Muscle layer of colon (tissue), 2 donors: ENCODE data around the gene CCDC158.

Experiments used
- H3K27ac ChIP-seq: one replicate; pipeline ENCODE4 v1.7.0; 2013; ENCODE audit warnings: low read depth, mild to moderate bottlenecking, low read length, moderate library complexity
- H3K27me3 ChIP-seq, 2 donors: one replicate each; pipeline ENCODE4 v1.7.0; 2013; ENCODE audit warnings: low read length in 2 of 2, mild to moderate bottlenecking in 2 of 2; ENCODE audit not compliant: insufficient read depth in 2 of 2, control insufficient read depth in 1 of 2
- H3K36me3 ChIP-seq: one replicate; pipeline ENCODE4 v1.7.0; 2013; ENCODE audit warnings: mild to moderate bottlenecking, low read length; ENCODE audit not compliant: insufficient read depth
- H3K4me1 ChIP-seq: one replicate; pipeline ENCODE4 v1.7.0; 2013; ENCODE audit warnings: mild to moderate bottlenecking, low read length; ENCODE audit not compliant: insufficient read depth
- H3K4me3 ChIP-seq, 2 donors: one replicate each; pipeline ENCODE4 v1.7.0; 2013; ENCODE audit warnings: low read length in 2 of 2, low read depth in 1 of 2, mild to moderate bottlenecking in 1 of 2, moderate library complexity in 1 of 2
- H3K9ac ChIP-seq: one replicate; pipeline ENCODE4 v1.7.0; 2013; ENCODE audit warnings: low read length
- H3K9me3 ChIP-seq: one replicate; pipeline ENCODE4 v1.7.0; 2013; ENCODE audit warnings: mild to moderate bottlenecking, low read length
- donor health status: abdominal sarcoma.
- donor health status: Adenocarcinoma of cecum.

Gene CCDC158

DNA sequence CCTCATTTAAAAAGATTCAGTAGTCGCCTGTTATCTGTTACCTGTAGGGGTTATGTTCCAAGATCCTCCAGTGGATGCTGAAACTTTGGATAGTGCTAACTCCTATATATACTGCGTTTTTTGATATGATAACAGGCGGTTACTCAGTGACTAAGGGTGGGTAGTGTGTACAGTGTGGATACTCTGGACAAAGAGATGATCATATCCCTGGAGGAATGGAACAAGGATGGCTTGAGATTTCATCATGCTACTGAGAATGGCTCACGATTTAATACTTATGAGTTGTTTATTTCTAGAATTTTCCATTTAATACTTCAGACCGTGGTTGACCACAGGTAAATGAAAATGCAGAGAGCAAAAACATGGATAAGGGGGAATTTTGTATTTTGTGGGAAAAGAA, 147.9 kb downstream of the CCDC158 start:
- Histone ChIP-seq H3K9me3 (no peaks in the 10 kb centered on the region), H3K27me3 (no peaks in the 10 kb centered on the region), H3K4me3 (no peak overlapping the region), H3K27ac (no peak overlapping the region), H3K9ac (no peak overlapping the region), H3K4me1 (no peaks in the 10 kb centered on the region), H3K36me3 (no peaks in the 10 kb centered on the region)

DNA sequence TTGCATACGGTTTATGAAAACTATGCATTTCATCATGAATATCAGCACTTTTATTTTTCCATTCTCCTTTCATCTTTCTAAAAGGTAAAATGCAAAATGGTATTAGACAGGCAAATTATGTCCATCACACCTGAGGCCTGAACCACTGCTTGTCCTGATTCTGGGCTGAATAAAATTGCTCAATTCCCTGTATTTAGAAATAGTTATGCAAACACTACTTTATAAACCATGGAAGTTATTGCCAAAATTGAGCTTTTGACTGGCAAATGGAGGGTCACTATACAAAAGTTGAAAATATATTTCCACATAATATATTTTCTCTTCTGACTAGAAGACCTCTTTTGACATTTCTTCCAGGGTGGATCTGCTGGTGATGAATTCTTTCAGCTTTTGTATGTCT, 148.4 kb downstream of the CCDC158 start:
- Histone ChIP-seq H3K9me3 (no peaks in the 10 kb centered on the region), H3K27me3 (no peaks in the 10 kb centered on the region), H3K36me3 (no peaks in the 10 kb centered on the region), H3K4me3 (no peak overlapping the region), H3K9ac (no peak overlapping the region), H3K4me1 (no peaks in the 10 kb centered on the region), H3K27ac (no peak overlapping the region)

- Histone ChIP-seq H3K27me3 (no peaks in the 10 kb centered on the region), H3K4me3 (no peak overlapping the region), H3K36me3 (no peaks in the 10 kb centered on the region), H3K27ac (no peak overlapping the region), H3K9ac (no peak overlapping the region), H3K4me1 (no peaks in the 10 kb centered on the region), H3K9me3 (no peaks in the 10 kb centered on the region)
Measured at GRCh38 chr4:76272073-76272472, 148.9 kb downstream of the CCDC158 start.

GRCh38 chr4:76271248-76271647, 149.7 kb downstream of the CCDC158 start:
- Histone ChIP-seq H3K9me3 (no peaks in the 10 kb centered on the region), H3K4me1 (no peaks in the 10 kb centered on the region), H3K27me3 (no peaks in the 10 kb centered on the region), H3K36me3 (no peaks in the 10 kb centered on the region), H3K4me3 (no peak overlapping the region), H3K9ac (no peak overlapping the region), H3K27ac (no peak overlapping the region)

DNA sequence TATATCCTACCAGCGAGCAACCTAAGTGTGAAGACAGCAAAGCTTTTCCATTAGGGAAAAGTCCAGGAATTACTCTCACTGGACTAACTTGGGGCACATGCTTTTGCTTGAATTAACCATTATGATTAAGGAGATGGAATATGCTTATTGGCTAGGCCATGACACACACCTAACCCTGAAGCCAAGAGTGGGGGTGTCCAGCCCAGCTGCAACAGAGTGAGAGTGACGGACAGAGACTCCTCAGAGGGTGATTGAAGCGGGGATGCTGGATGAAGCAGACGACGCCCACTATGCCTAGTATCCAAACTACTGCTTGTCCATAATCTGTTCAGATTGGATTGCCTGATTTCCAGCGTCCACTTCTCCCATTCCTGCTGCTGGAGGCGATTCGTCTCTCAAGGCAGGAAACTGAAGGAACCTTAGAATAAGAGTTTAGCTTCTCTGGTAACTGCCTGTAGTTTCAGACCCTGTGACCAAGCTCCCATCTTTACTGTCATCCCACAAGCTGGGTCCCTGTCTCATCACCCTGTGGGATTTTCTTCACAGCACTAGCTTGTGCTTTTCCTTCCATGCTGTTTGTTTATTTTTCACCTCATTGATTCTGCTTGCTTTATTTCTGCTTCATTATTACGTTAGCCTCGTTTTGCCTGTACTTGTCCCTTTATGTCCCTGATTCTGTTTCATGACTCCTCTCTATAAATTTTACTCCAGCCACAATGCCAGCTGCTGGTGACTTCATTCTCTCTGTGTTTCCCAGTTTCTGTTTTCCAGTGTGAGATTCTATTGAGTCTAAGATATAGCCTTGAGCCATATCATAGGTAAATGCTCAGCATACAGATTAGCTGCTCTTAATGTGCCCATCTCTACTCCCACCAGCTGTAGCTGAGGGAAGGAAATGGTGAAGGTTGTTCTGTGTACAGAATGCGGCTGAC, 150.4 kb downstream of the CCDC158 start:
- H3K4me1 ChIP-seq: no peaks in the 10 kb centered on the region
- no peak overlapping the region for H3K27ac ChIP-seq

GRCh38 chr4:76267811-76268210, 153.1 kb downstream of the CCDC158 start:
- Histone ChIP-seq H3K27ac (no peak overlapping the region), H3K27me3 (no peaks in the 10 kb centered on the region), H3K4me3 (no peak overlapping the region), H3K36me3 (no peaks in the 10 kb centered on the region), H3K9me3 (no peaks in the 10 kb centered on the region), H3K9ac (no peak overlapping the region), H3K4me1 (no peaks in the 10 kb centered on the region)

More for the DNA sequence above, 150.4 kb downstream of the CCDC158 start:
- no peak overlapping the region for H3K9ac ChIP-seq
- no peak overlapping the region for H3K4me3 ChIP-seq
- no peaks in the 10 kb centered on the region for H3K36me3 ChIP-seq
- H3K9me3 ChIP-seq: no peaks in the 10 kb centered on the region
- no peaks in the 10 kb centered on the region for H3K27me3 ChIP-seq

DNA sequence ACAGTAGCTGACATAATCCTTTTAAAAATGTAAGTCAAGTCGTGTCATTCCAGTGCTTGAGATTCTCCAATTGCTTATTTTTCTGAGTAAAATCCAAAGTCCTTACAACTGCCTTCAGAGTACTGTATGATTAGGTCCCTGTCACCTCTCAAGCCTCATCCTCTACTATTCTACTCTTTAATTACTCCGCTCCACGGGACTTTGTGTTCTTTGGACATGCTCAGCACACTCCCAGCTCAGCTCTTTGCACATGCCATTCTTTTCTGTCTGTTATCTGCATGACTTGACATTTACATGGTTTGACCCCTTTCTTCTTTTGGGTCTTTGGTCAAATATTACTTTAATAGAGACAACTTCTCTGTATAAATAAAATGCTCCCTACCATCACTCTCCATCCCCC, 154.3 kb downstream of the CCDC158 start:
- no peak overlapping the region for H3K27ac ChIP-seq
- H3K27me3 ChIP-seq: no peaks in the 10 kb centered on the region
- H3K9ac ChIP-seq: no peak overlapping the region
- H3K4me1 ChIP-seq: no peaks in the 10 kb centered on the region
- H3K9me3 ChIP-seq: no peaks in the 10 kb centered on the region
- no peaks in the 10 kb centered on the region for H3K36me3 ChIP-seq
- no peak overlapping the region for H3K4me3 ChIP-seq

DNA sequence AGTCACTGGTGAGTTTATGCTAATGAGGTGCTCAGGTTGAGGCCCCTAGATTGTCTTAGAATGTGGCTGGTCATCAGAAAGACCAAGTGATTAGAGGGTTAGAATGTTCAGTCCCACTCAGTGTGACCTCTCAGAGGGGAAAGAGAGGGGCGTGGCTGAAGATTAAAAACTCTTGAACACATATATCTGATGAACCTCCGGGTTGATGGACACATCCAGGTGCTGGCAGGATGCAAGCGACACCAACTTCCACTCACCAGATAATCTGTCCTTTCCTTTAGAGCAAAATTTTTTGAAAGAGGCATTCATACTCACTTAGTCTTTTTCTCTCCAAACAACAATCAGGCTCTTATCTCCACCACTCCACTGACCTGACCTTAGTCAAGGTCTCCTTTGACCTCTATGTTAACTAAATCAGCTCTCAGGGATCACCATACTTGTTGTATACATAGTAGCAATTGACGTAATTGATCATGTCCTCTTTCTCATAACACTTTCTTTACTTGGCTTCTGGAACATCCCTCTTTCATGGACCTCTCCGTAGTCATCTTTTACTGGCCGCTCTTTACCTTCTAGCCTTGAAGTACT, 155.2 kb downstream of the CCDC158 start:
- Histone ChIP-seq H3K27me3 (no peaks in the 10 kb centered on the region), H3K4me1 (no peaks in the 10 kb centered on the region), H3K9me3 (no peaks in the 10 kb centered on the region), H3K27ac (no peak overlapping the region), H3K4me3 (no peak overlapping the region), H3K36me3 (no peaks in the 10 kb centered on the region), H3K9ac (no peak overlapping the region)
